Stimulated activated CD8-positive, alpha-beta memory T cell treated with anti-CD3 and anti-CD28 coated beads, Interleukin-2, amount 100 ng/mL, for 48 hours (primary cell): Measurements from ENCODE around the gene MDM2.

Experiments used
- DNase-seq, 2 donors: peaks; one replicate each; pipeline ENCODE4 v3.0.0-alpha.2; 2020; ENCODE audit warnings: low read depth in 2 of 2

The MDM2 gene

GRCh38 chr12:68807576-68808387, at the start of gene MDM2:
TSS of gene MDM2 (plus strand) at chr12:68808177. CDS start at chr12:68808478, 301 bp downstream.
- DNase-seq: peak; percentile 93

GRCh38 chr12:68759852-68760251, 48.1 kb upstream of the MDM2 start:
- DNase-seq: no peak

- DNase-seq: no peak
Measured at GRCh38 chr12:68760806-68761441, 47.1 kb upstream of the MDM2 start.

GRCh38 chr12:68761442-68761812, 46.5 kb upstream of the MDM2 start:
- no peak for DNase-seq

GRCh38 chr12:68761901-68762630, 45.9 kb upstream of the MDM2 start:
- no peak for DNase-seq

GRCh38 chr12:68762691-68763090, 45.3 kb upstream of the MDM2 start:
- DNase-seq: no peak

GRCh38 chr12:68765696-68766095, 42.3 kb upstream of the MDM2 start:
- DNase-seq: no peak

- no peak for DNase-seq
Measured at GRCh38 chr12:68766646-68767045, 41.3 kb upstream of the MDM2 start.

- DNase-seq: no peak
Measured at GRCh38 chr12:68767191-68767590, 40.8 kb upstream of the MDM2 start.

- DNase-seq: no peak
Measured at GRCh38 chr12:68768431-68768939, 39.5 kb upstream of the MDM2 start.

- no peak for DNase-seq
Measured at GRCh38 chr12:68769941-68770340, 38.0 kb upstream of the MDM2 start.

- DNase-seq: no peak
Measured at GRCh38 chr12:68771223-68771925, 36.6 kb upstream of the MDM2 start.

GRCh38 chr12:68772714-68773113, 35.3 kb upstream of the MDM2 start:
- DNase-seq: no peak

- no peak for DNase-seq
Measured at GRCh38 chr12:68773582-68773981, 34.4 kb upstream of the MDM2 start.

- no peak for DNase-seq
Measured at GRCh38 chr12:68775121-68775630, 32.8 kb upstream of the MDM2 start.

- no peak for DNase-seq
Measured at GRCh38 chr12:68776976-68777610, 30.9 kb upstream of the MDM2 start.

GRCh38 chr12:68779280-68779679, 28.7 kb upstream of the MDM2 start:
- DNase-seq: no peak

- no peak for DNase-seq
Measured at GRCh38 chr12:68780731-68781130, 27.2 kb upstream of the MDM2 start.

- DNase-seq: no peak
Measured at GRCh38 chr12:68781728-68782127, 26.2 kb upstream of the MDM2 start.

GRCh38 chr12:68784015-68784414, 24.0 kb upstream of the MDM2 start:
- no peak for DNase-seq

- no peak for DNase-seq
Measured at GRCh38 chr12:68785358-68785757, 22.6 kb upstream of the MDM2 start.
